Psoas muscle (tissue), 8 donors: ENCODE measurements around the gene LMAN1L. TPM values are rescaled to one million over a fixed set of nuclear protein-coding genes. Genes with fewer than 3 reads are reported as not detected.

Experiments used
- ATAC-seq, 4 donors: fragments of 200-7000 bp; cut with Tn5 transposase; one replicate each; pipeline ENCODE4 v1.9.1; 2020; ENCODE audit warnings: moderate library complexity in 3 of 4, mild to moderate bottlenecking in 2 of 4
- DNase-seq, 2 donors: peaks; one replicate each; pipeline ENCODE4 v3.0.0-alpha.2; 2020
- H3K27ac ChIP-seq: fragments of 200-600 bp; one replicate; pipeline ENCODE4 v1.8.0; 2022
- H3K27me3 ChIP-seq, 3 donors: fragments of 200-600 bp in 1 of 3; one replicate each; pipeline versions ENCODE4 v1.6.1 to v1.8.0; 2013 to 2022; ENCODE audit warnings: low read length in 2 of 3, mild to moderate bottlenecking in 2 of 3, moderate library complexity in 1 of 3; ENCODE audit not compliant: insufficient read depth in 3 of 3
- H3K36me3 ChIP-seq, 2 donors: fragments of 200-600 bp in 1 of 2; one replicate each; pipeline versions ENCODE4 v1.6.1 to v1.8.0; 2013 to 2022; ENCODE audit warnings: low read depth in 1 of 2, mild to moderate bottlenecking in 1 of 2, moderate library complexity in 1 of 2; ENCODE audit not compliant: insufficient read depth in 1 of 2
- H3K4me1 ChIP-seq: fragments of 200-600 bp; one replicate; pipeline ENCODE4 v1.8.0; 2022
- H3K4me3 ChIP-seq: fragments of 200-600 bp; one replicate; pipeline ENCODE4 v1.8.0; 2022; ENCODE audit warnings: mild to moderate bottlenecking
- H3K9me3 ChIP-seq: fragments of 200-600 bp; one replicate; pipeline ENCODE4 v1.8.0; 2022
- CTCF ChIP-seq: fragments of 200-600 bp; IDR thresholded peaks from one replicate; pipeline ENCODE4 v1.8.0; 2022; ENCODE audit warnings: antibody characterized with exemption
- WGBS, 3 donors: extraction: QIAGEN DNeasy Blood & Tissue Kit; methylation state at CpG; one replicate each; pipeline versions ENCODE4 v1.1.6 to v1.1.7; 2013; 5-methylcytosine and 5-hydroxymethylcytosine counted together
- intact Hi-C, 2 donors: fragments of 100-400 bp; cut with DNase I; formaldehyde crosslinking; loops; one replicate each; pipeline versions ENCODE4 v1.11.0 to v1.14.2; 2022
- polyA plus RNA-seq, 3 donors: library from polyadenylated mRNA; stranded (reverse); fragments of 200-250 nt; gene quantifications; one replicate each; pipeline ENCODE4 v1.2.3, GENCODE V29; 2013
- total RNA-seq, 4 donors: library from RNA; stranded (reverse); fragmentation: NEBNext Ultra II Directional in 2 of 4; extraction: Animal tissue kit (Norgen Biotek cat#: 25700) in 2 of 4; gene quantifications; one replicate each; pipeline versions ENCODE4 v1.2.1 to v1.2.4, GENCODE V29; 2021 to 2023
- donor health status: healthy with polysubstance abuse.
- donor health status: DM: no; HTN: no; CAD: no; lungs with moderate emphysema.
- donor health status: Bipolar disorder and iron deficiency.
- donor health status: healthy.
- donor health status: DM: yes; HTN: yes; CAD: no.
- donor health status: DM: no; HTN: no; CAD: no.
- donor health status: DM: no; HTN: no; CAD: no.
- donor health status: DM: yes; HTN: yes; CAD: no.

Gene LMAN1L
- total and polyA plus RNA-seq, 7 donors: 0.36 to 0.66 TPM; not detected in 5

DNA sequence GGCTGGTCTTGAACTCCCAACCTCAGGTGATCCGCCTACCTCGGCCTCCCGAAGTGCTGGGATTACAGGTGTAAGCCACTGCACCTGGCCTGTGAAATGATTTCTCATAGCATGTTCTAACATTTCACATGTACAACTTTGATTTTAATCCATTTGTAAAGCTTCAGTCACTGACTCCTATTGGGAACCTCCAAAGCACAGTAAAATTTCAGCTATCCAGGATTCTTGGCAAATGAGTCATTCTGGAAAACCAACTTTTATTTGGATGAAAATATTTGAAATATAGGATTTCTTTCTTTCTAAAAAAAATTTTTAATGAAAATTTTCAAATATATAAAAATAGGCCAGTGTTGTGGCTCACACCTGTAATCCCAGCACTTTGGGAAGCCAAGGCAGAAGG lies 2.7 kb upstream of the LMAN1L start:
- intact Hi-C loops: no loop called here

DNA sequence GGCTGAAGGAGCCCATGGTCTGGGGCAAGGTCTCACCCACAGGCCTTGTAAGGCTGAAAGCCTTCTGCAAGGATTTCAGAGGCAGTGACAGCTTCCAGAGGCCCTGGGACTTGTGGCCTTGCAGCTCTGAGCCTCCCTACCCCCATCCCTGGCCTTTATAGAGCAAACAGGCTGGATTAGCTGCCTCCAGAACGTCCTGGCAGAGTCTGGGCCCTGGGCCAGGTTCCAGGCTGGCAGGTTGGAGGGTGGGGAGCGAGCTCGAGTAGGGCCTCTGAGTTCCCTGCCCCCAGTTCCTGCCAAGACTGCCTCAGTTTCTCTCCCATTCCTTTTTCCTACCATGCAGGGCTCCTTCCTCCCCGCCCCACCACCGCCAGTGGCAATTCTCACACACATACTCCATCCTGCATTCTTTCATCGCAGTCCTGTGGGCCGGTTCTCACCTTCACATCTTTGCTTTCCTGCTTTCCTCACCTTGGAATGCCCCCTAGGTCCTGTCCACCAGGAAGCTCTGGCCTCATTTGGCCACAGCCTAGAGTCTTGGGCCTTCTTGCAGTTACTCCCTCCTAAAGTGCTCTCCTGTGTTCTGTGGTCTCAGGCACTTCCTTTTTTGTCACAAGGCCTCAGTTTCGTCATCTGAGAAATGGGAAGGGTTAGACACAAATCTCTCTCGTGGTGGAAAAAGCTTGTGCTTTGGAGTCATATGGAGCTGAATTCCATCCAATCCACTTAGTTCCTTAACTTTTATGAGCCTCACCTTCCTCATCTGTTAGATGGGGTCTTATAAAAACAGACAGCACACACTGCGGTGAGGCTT lies 2.7 kb downstream of the LMAN1L start:
- no peak overlapping the region for H3K4me3 ChIP-seq
- no peak for DNase-seq

More for the DNA sequence above, 2.7 kb upstream of the LMAN1L start:
- no peaks in the 10 kb centered on the region for H3K9me3 ChIP-seq
- no peak for DNase-seq
- no peak overlapping the region for H3K4me3 ChIP-seq
- TF ChIP-seq CTCF: no peak
- no peak overlapping the region for H3K27ac ChIP-seq
- peaks cover 4% of the 10 kb centered on the region for H3K4me1 ChIP-seq
- H3K36me3 ChIP-seq: peaks cover 0 to 2% of the 10 kb centered on the region in 2 donors
- ATAC-seq: no peak
- H3K27me3 ChIP-seq: no peaks in the 10 kb centered on the region
- WGBS, 3 donors: 43 to 66% (median 46%) methylated on average over 3 of the region's 3 CpGs

GRCh38 chr15:74815961-74816360 lies 3.3 kb downstream of the LMAN1L start:
- H3K9me3 ChIP-seq: no peaks in the 10 kb centered on the region
- H3K4me1 ChIP-seq: no peaks in the 10 kb centered on the region
- intact Hi-C loops: no loop called here
- no peak for TF ChIP-seq CTCF
- H3K27ac ChIP-seq: no peak overlapping the region
- H3K36me3 ChIP-seq: no peaks in the 10 kb centered on the region
- WGBS, 3 donors: 72 to 92% (median 81%) methylated on average over 15 of the region's 15 CpGs
- DNase-seq (no peak), ATAC-seq (no peak)
- no peaks in the 10 kb centered on the region for H3K27me3 ChIP-seq
- no peak overlapping the region for H3K4me3 ChIP-seq

More for the DNA sequence above, 2.7 kb downstream of the LMAN1L start:
- Histone ChIP-seq H3K9me3 (no peaks in the 10 kb centered on the region), H3K27ac (no peak overlapping the region), H3K27me3 (no peaks in the 10 kb centered on the region), H3K36me3 (no peaks in the 10 kb centered on the region), H3K4me1 (no peaks in the 10 kb centered on the region)
- intact Hi-C loops: no loop called here
- no peak for TF ChIP-seq CTCF
- no peak for ATAC-seq
- WGBS, 3 donors: 66 to 76% (median 66%) methylated on average over 10 of the region's 10 CpGs

GRCh38 chr15:74816624-74817369 lies 4.2 kb downstream of the LMAN1L start:
- 49 to 55% (median 51%) methylated on average over 19 of the region's 19 CpGs for WGBS, 3 donors
- ATAC-seq (peak in 2 of 4 donors; percentile 1 to 3), DNase-seq (no peak)
- no peaks in the 10 kb centered on the region for H3K27me3 ChIP-seq
- no peaks in the 10 kb centered on the region for H3K4me1 ChIP-seq
- no peak for TF ChIP-seq CTCF
- H3K36me3 ChIP-seq: no peaks in the 10 kb centered on the region
- H3K27ac ChIP-seq: peak overlapping the region; percentile 68
- intact Hi-C loops: no loop called here
- no peaks in the 10 kb centered on the region for H3K9me3 ChIP-seq
- H3K4me3 ChIP-seq: no peak overlapping the region
